Fibroblast of the aortic adventitia (primary cell): Measurements from ENCODE around the gene SNX3. TPM values are rescaled to one million over a fixed set of nuclear protein-coding genes. Genes with fewer than 3 reads are reported as not detected.

ENCODE experiments used
- DNase-seq: peaks from one replicate; pipeline ENCODE4 v3.0.0-alpha.2; 2010; ENCODE audit warnings: low read depth
- H3K4me3 ChIP-seq: 2 replicates; pipeline ENCODE4 v1.5.1; 2011; ENCODE audit warnings: low read depth, mild to moderate bottlenecking, control low read depth, low read length, moderate library complexity
- total RNA-seq: library from RNA; depleted of rRNA; stranded (reverse); fragments of >200 nt; gene quantifications from 2 replicates; pipeline ENCODE4 v1.2.3, GENCODE V29; 2012; ENCODE audit warnings: low replicate concordance
- TF ChIP-seq, protein P1 (sequence below): IDR thresholded peaks from 2 replicates; pipeline ENCODE4 v1.5.1; 2011; ENCODE audit warnings: mild to moderate bottlenecking, low read length, control low read depth, inconsistent platforms; ENCODE audit not compliant: insufficient read depth

SNX3 gene
- total RNA-seq, 1 donor = 266 TPM

- TF ChIP-seq, protein P1, sequence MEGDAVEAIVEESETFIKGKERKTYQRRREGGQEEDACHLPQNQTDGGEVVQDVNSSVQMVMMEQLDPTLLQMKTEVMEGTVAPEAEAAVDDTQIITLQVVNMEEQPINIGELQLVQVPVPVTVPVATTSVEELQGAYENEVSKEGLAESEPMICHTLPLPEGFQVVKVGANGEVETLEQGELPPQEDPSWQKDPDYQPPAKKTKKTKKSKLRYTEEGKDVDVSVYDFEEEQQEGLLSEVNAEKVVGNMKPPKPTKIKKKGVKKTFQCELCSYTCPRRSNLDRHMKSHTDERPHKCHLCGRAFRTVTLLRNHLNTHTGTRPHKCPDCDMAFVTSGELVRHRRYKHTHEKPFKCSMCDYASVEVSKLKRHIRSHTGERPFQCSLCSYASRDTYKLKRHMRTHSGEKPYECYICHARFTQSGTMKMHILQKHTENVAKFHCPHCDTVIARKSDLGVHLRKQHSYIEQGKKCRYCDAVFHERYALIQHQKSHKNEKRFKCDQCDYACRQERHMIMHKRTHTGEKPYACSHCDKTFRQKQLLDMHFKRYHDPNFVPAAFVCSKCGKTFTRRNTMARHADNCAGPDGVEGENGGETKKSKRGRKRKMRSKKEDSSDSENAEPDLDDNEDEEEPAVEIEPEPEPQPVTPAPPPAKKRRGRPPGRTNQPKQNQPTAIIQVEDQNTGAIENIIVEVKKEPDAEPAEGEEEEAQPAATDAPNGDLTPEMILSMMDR = no peak
- H3K4me3 ChIP-seq = no peak overlapping the region
- DNase-seq = peak; percentile 51
These were observed 86.3 kb downstream of the SNX3 start for GRCh38 chr6:108174371-108175175.

DNA sequence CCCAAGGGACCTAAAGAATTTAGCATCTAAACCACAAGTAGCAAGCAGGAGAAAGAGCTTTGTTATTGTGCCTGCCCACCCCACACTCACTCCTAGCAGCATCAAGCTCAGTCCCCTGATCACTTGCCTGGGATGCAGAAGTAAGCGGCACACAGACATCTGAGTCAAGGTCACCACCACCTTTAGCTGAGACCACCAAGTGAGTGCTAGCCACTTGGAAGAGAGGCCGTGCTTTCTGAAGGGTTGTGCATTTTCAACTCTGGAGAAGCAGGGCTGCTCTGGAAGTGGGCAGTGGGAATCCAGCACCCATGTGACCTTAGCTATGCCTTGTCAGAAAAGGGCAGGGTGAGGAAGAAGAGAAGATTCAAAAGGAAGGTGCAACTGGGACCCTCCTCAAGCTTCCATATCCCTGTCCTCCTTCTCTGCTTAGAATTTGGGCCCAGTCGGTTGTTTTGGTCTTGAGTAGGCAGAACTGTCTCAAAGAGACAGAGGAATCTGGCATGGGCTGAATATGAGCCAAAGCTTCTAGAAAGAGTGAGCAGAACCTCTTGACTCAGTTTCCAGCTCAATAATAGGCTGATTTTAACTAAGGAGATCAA, 88.8 kb downstream of the SNX3 start:
- no peak for DNase-seq
- TF ChIP-seq, protein P1 = no peak
- H3K4me3 ChIP-seq = no peak overlapping the region

- no peak for DNase-seq
- TF ChIP-seq, protein P1 = no peak
- no peak overlapping the region for H3K4me3 ChIP-seq
These were observed 89.4 kb downstream of the SNX3 start for GRCh38 chr6:108171291-108171917.

DNA sequence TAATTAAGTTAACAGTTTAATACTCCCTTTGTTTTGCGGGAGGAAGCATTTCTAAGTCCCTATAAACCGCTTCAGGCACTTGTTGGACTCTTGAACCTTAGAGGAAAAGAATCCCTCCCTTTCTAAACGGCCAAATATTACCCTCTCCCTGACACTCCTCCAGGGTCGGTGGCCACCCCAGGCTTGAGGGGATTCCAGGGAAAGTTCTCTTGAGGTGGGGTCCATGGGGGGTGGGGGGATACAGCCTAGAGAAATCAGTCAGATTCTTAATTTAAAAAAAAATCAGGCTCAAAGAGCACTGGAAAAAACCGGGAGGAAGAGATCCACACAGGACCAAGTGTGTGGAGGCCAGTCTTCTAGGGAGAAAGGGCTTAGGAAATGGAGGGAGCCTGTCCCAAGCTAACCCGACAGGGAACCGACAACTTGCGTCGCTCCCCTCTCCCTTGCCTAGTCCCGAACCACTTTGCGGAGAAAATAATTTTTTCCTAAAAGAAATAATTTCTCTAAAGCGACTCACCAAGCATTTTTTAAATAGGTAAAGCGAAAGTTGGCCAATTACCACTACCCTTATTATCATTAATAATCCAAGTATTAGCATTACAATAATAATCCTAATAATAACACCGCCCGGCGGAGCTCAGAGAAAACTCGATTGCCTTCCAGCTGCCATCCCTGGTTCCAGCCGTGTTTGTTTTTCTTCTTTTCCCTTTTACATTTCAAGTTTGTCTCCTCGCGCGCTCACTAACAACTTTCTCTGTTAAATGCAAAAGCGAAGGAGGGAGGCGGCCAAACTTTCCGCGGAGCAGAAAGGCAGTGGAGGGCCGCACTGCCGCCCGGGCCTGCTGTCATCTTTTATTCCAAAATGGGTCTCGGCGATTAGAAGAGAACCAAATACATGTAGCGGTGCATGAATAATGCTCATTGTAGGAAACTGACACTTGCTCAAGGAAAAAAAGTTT, 90.2 kb downstream of the SNX3 start:
- DNase-seq = no peak
- TF ChIP-seq, protein P1 = no peak
- H3K4me3 ChIP-seq = no peak overlapping the region

DNA sequence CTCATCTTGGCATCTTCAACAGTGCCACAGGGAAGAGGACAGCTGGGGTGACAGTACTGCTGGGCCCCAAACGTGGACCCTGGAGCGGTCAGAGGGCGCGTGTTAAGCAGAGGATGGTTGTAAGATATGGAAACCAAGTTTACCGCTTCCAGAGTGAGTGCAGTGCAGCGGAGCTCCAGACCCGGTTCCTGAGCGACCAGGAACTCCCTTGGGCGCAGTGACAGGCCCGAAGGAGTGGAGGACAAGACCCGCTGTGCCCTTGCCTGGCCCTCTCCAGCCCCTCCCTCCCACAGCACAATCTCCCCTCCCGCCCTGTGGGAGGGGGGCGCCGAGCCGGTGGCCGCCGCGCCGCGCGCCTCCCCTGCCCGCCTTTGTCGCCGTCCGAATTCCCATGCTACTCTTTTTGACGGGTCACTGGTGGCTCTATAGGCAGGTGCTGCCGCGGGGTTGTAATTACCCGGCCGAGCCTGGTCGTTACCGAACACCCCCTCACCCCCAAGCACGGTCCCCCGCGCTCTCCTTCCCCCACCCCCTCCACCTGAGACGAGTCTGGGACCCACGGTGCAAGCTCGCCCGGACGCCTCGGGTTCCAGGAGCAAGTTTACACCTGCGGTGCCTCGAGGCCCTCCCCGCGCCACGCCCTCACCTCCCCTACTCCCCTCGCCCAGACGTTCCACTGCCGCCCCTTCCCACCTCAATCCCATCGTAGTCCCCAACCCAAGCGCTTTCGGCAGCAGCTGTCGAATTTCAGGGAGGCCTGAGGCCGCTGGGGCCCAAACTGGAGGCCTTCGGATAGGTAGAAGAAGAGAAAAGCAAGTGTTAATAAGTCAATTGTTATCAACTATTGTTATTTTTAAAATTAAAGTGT, 91.1 kb downstream of the SNX3 start:
- no peak for DNase-seq
- no peak overlapping the region for H3K4me3 ChIP-seq
- TF ChIP-seq, protein P1 = no peak
